Astrocyte of the hippocampus (primary cell): Measurements from ENCODE around the gene YARS2.
A peak's percentile ranks its signal among the peaks of the same experiment; 100 is the strongest.

ENCODE experiments used
- DNase-seq: peaks from one replicate; pipeline ENCODE4 v3.0.0; 2011; ENCODE audit warnings: low read depth, low spot score

Gene YARS2

DNA sequence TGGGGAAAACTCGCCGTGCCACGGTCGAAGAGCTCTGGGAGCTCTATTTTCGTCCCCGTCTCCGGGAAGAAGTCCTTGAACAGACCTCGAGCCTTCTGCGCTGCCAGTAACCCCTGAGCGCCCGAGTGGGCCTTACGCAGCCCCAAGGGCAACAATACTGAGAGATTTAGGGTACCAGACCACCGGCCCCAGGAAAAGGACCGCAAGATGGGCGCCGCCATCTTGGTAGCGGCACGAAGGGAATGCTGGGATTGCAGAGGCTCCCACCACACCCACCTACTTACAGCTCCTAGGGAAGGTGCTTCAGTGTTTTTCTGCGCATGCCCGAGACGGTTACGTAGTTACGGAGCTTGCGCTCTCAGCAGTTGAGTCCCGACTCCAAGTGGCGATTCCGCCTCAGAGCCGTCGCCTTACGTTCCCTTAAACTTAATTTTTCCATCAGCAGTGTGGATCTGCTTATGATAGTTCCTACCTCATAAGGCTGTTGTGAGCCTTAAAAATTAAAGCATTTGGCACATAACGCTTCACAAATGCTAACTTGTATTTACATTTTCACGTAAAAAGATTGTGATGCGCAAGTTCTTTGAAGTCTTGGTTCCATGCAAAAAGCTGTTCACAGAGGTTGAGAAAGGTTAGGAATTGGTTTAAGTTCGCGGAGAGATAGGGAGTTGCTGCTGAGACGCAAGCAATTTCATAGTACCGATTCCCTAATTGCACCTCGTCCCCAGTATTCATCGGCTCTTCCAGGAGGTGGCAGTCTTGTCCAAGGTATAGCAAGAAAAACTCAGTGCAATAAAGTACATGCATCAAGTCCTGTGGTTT lies at the start of gene YARS2:
Gene YARS2, minus strand, starts transcription at position 244 of the 822 bp plus-strand sequence. Its CDS starts 23 bp downstream, at position 221.
- DNase-seq, result peak; percentile 98

DNA sequence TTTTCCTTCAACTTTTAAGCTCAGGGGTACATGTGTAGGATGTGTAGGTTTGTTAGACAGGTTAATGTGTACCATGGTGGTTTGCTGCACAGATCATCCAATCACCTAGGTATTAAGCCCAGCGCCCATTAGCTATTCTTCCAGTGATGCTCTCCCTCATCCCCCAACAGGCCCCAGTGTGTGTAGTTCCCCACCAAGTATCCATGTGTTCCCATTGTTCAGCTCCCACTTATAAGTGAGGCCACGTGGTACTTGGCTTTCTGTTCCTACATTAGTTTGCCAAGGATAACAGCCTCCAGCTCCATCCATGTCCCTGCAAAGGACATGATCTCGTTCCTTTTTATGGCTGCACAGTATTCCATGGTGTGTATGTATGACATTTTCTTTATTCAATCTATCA lies 48.6 kb upstream of the YARS2 start:
- no peak for DNase-seq

DNA sequence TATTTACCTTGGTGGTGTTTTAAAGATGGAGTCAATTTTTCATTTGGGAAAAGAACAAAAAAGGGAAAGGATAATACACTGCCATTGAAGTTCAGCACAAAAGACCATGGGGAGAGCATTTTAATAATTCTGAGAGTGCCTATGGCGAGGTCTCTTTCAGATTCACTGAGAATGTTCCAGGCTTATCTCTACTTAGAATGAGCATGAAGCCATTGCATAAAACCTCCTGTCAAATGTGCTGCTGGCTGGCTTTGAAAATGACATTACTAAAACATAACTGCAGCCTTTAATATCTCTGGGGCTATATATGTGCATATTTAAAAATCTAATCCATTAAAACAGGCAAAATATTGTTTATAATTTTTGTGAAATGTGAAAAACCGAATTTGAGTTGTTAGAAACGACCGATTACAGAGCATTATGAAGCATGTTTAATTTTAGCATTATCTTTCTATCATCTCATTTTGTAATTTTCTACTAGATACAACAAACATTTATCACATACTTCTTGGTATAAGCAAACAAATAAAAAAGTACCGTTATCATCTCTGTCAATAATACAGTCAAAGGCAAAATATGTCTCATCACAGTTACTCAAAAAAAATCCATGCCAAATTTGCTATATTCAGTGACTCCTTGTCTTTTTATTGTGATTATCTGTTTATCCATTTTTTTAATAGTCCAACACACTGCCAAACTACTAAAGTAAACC lies 45.7 kb upstream of the YARS2 start:
- no peak for DNase-seq

DNA sequence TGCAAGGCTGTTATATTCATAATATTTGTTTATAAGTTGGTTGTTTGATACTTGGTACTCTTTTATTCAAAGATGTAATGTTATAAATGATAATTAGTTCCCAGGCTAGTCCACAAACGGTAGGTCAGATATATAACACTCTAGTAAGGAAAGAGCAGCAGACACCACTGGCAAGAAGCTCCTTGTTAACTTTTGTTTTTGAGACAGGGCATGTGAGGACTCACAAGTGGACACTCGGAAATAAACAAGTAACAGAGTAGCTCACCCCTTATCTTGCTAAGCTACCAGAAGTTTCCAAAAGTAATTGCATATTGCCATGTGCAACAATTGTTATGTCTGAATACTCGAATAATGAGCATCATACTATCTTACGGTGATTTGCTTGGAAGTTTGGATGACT lies 38.6 kb upstream of the YARS2 start:
- DNase-seq, result no peak

DNA sequence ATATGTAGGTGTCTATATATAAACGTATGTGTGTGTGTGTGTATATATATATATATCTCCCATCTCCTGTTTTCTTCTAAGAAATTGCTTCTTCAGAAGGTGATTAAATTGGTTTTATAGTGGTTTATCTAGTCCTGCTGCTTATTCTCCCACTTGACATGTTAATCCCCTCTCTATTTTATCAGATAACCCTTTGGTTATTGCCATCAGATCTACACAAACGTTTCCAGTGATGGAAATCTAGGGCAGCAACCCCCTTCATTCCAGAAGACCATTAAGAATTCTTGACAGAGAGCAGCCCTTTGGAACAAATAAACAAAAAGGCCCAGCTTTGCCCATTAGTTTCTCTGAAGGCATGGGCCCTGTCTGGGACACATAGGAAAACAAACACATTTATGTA lies 34.2 kb upstream of the YARS2 start:
- DNase-seq, result no peak

DNA sequence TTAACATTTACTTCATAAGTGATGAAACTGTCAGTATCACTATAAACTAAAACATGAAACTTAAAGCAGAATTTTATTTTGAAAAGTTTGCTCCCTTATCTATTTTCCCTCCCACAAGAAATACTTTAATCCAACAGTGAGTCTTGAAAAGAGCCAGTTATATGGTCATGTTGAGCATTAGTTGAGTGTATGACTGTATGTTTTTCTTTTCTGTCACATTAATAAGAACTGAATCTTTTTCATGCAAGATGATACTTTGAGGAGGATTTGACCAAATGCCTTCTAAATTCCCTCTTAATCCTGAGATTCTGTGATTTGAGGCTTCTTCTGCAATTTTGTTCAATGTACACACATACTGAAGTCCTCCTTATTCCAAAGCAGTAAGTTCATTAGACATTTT lies 33.7 kb upstream of the YARS2 start:
- DNase-seq, result no peak

DNA sequence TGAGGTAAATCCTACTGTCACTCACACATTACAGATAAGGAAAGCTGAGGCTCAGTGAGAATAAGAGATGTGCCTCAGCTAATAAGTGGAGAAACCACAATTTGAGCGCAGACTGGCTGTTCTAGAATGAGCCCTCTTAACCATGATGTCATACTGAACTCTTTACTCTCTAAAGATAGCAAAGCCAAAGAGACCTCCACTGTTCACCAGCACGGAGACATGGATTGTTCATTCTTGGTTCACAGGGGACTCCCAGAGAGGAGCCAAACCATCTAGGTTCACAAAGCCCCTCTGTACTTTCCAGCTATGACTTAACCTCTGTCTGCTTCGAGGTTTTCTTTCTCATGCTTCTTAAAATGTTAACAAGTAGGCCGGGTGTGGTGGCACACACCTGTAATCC lies 32.7 kb upstream of the YARS2 start:
- no peak for DNase-seq

DNA sequence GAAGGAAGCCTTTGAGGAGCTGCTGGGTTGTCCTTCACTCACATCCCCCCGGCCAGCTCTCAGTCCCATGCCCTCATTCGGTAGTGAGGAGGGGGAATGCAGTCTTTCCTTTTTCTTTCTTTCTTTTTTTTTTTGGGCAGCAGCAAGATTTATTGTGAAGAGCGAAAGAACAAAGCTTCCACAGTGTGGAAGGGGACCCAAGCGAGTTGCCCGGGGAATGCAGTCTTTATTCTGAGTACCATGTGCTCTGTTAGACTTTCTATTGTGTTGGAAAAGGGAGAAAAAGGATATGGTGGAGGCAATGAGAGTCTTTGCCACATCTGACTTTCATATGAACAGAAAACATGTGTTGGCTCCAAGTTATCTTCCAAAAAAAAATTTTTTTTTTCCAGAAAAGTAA lies 29.9 kb upstream of the YARS2 start:
- no peak for DNase-seq

DNA sequence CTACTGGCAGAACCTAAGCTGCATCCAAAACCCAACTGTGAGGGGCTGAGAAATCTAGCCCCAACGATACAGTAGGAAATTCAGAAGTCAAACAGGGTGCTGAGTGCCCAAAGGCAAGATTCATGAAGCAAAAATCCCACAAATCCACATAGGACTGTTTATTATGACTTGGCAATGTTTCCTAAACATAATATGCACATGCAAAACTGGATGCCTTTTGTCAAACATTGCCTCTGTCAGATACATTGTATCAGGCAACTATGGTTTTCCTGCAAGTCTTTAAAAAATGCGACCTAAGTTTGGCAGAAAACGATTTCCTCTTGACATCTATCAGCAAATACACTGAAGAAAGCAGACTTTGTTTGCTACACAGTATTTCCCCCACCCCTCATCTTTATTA lies 27.3 kb upstream of the YARS2 start:
- DNase-seq, result no peak

DNA sequence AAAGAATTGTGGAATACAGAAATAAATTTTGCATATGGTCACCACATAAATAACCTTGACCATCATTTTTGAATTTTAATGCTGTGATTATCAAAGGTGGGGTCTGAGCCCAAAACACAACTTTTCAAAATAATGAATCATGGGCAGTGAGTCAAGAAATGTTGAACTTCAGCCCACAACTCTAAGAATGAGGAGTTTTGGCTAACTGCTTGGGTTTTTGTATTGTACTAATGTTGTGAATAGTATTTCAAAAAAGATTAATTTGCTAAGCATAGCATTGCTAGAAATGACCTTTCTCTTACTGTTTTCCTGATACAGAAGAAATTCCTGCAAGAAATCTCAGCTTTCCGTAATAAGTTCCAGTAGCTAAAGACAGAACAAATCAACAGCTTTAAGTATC lies 24.4 kb upstream of the YARS2 start:
- DNase-seq, result peak; percentile 44

DNA sequence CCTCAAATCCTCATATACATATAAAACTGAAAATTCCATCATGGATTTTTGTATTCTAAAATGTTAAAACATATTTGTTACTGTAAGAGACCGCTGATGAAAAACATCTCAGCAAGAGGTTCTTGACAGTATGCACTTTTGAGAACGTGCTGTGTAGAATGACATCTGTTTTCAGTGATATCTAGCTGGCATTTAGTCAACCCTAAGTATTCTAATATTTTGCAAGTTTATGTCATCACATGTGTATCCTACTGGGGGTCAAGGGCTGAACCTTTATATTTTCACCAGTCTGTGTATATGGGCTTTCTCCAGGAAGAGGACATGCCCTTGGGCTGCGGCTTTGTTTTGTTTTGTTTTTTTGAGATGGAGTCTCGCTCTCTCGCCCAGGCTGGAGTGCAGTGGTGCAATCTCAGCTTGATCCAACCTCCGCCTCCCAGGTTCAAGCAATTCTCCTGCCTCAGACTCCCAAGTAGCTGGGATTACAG lies 22.0 kb upstream of the YARS2 start:
- no peak for DNase-seq

DNA sequence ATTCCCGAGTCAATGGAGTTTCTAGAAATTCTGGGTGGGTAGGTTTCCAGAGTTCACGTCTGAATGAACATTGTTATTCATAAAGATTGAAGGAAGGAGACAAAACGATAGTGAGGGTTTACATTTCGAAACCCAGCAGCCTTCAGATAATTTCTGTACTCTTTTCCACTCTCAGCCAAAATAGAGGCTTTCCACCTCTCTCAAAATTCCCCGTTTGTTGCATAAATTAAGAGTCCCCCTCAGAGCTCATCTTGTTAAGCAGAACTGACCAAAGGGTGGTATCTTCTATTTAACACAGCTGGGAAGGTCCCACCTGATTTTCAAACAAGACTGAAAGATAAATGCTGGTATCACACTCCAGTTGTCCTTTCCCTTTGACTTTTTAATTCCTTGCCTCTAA lies 21.5 kb upstream of the YARS2 start:
- no peak for DNase-seq

DNA sequence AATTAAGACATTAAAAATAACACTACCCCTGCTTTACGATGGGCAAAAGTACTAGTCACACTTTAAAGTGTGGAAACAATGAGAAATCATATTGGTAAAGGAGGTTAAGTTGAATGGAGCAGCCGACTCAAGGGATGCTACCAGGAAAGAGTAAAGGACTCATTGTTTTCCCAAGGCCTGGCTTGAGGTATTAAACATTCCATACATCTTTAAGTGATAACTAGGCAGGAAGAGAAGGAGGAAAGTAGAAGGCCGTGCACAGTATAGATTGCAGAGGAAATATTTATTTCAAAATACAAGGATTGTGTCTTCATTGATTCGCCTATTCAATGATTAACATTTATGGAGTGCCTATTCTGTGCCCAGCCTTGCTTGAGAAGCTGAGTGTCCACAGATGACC lies 20.6 kb upstream of the YARS2 start:
- DNase-seq, result no peak

DNA sequence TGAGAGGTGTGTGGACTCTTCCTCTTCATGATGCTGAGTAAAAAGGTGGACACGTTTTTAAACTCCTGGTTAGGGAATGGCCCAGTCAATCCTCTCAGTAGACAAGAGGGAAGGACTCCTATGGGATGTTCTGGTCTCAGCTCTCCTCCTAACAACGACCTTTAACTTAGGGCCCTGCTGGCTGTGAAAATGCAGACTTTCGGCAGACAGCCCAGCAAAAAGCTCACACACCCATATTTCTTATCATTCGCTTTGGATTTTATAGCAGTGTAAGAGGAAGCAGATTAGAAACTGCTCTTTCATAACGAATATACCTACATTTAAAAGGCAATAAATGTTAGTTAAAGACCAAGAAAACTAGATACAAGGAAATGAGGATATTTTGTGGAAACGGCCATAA lies 18.0 kb upstream of the YARS2 start:
- no peak for DNase-seq

DNA sequence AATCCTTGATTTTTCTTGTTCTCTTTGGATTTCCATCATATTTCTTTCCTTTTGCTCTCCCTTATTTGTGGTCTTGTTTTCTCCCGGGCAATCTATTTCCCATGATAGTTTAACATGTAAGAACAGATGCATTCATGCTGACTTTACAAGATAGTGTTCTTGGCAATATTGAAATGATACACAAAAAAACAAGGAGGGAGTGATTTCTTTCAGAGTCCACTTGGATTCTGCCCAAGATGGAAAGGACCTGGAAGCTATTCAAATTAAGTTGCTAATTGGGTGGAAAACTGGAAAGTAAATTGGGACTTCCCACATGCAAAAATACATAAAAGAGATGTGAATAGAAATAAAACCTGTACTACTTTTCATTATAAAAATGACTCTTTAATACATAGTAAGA lies 14.4 kb upstream of the YARS2 start:
- no peak for DNase-seq

DNA sequence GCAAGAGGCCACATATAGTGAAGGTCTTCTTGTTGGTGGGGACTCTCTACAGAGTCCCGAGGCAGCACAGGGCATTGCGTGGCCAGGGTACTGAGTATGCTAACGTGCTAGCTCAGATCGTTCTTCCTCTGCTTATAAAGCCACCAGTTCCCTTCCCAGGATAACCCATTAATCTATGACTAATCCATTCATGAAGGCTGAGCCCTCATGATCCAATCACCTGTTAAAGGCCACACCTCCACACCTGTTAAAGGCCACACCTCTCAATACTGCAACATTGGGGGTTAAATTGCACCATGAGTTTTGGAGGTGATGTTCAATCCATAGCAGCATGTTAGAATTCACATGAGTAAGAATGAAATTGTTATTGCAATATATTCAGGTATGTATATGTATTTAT lies 12.8 kb upstream of the YARS2 start:
- no peak for DNase-seq

DNA sequence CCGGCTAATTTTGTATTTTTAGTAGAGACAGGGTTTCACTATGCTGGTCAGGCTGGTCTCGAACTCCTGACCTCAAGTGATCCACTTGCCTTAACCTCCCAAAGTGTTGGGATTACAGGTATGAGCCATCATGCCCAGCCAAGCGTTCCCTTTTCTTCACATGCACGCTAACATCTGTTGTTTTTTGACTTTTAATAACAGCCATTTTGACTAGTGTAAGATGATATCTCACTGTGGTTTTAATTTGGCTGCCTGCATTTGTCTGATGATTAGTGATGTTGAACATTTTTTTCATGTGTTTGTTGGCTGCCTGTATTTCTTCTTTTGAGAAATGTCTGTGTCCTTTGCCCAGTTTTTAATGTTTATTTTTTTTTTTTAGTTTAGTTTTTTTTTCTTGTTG lies 10.2 kb upstream of the YARS2 start:
- DNase-seq, result peak; percentile 25

DNA sequence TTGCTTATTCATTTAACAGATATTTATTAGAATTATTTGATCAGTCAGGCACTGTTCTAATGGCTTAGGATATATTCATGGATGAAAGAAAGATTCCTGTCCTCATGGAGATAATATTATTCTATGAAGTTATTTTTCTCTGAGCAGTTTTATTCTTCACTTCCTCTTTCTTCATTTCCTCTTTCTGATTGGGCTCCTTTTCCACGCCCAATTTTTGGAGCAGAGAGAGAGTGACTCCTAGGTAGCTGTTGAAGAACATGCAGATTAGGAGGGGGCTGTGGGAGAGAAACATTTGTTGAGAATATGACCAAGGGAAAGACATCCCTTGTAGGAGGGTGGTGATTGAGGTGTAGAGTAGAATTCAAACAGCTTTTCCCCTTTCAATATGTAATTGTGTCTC lies 6.0 kb upstream of the YARS2 start:
- no peak for DNase-seq

DNA sequence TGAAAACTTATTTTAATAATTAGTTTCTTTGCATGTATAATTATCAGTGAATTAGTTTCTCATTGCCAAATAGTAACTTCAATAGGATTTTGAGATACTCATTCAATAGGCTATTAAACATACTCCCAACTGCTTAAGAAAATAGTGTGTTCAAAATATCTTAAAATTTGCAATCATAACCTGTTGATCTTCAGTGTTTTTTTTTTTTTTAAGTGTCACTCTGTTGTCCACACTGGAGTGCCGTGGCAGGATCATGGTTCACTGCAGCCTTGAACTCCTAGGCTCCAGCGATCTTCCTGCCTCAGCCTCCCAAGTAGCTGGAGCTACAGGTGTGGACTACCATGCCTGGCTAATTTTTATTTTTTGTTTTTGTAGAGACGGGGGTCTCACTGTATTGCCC lies 1.5 kb upstream of the YARS2 start:
- no peak for DNase-seq

DNA sequence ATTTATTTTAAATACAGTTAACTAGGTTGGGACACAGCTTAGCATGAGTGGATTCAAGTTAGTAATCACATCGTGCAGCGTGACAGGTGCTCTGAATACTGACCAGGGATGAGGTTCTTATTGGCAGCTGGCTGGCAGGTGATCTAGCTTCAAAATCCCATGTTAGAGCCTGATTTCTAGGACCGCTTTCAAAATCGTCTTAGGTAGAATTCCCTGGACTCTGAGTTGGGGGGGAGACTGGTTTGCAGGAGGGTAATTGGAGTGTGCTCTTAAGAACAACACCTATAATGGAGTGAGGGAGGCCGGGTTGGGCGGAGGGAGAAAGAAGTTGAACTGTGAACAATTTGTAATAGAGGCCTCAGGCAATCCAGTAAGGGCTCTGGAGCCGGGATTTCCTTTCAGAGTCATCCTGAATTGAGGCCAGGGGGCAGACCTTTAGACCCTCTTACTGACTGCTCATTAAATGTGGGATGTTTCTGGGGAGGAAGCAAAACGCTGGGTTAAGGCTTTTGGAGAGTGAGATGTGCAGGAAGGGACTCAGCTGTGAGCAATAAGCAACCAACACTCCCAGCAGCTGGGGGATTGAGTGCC lies 874 bp upstream of the YARS2 start:
- no peak for DNase-seq

DNA sequence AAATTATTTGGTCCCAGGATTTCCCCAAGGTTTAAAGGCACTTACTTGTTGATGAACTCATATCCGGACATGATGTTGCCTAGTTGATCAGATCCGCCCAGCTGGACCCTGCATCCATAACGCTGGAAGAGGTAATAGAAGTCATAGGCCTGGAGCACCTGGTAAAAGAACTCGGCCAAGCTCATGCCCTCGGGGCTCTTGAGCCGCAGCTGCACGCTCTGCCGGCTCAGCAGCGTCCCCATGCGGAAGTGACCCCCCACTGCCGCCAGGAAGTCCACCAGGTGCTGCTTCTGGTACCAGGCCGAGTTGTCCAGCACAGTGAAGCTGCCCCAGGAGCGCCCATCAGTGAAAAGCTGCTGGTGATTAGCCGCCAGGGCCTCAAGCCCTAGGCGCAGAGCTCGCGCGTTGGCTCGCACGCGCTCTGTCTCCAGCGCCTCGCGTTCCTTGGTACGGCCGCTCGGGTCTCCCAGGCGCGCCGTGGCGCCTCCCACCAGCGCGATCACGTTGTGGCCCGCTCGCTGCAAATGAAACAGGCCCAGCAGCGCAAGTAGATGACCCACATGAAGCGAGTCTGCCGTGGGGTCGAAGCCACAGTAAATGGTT lies 545 bp downstream of the YARS2 start:
- DNase-seq, result peak; percentile 87

DNA sequence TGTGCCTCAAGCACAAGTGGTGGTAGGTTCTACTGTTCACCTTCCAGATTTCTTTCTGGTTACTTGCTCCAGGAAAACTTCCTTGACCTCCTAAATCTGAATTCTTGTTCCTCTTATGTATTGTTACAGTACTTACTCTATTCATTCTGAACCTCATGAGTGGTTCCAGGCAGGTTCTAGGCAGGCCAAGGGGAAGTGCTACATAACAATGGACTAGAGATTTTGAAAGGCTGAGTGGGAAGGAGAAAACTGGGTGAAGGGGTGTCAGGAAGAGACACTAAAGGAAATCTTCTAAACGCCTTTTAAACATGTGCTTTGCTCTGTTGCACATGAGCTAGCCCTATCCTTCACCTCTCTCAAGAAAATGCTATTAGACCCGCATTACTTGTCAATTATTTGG lies 1.6 kb downstream of the YARS2 start:
- peak; percentile 6 for DNase-seq
